NCI-H1930 (cell line): Measurements from ENCODE around the gene LRRC52.

Experiments used
- DNase-seq, 2 experiments: peaks; one replicate each; lab custom pipeline; 2025; lab: John Stamatoyannopoulos, UW

The LRRC52 gene

GRCh38 chr1:165543532-165544438 lies at the start of gene LRRC52:
Gene LRRC52 (plus strand): TSS chr1:165544000. CDS start chr1:165544297, 297 bp downstream.
- DNase-seq: no peak

GRCh38 chr1:165494949-165495857 lies 48.6 kb upstream of the LRRC52 start:
- no peak for DNase-seq

GRCh38 chr1:165495858-165496205 lies 48.0 kb upstream of the LRRC52 start:
- DNase-seq: no peak

GRCh38 chr1:165496501-165496900 lies 47.3 kb upstream of the LRRC52 start:
- DNase-seq: no peak

GRCh38 chr1:165497069-165498013 lies 46.5 kb upstream of the LRRC52 start:
- DNase-seq: no peak

- DNase-seq: no peak
Measured at GRCh38 chr1:165501330-165501969, 42.4 kb upstream of the LRRC52 start.

- DNase-seq: no peak
Measured at GRCh38 chr1:165501970-165502348, 41.8 kb upstream of the LRRC52 start.

- no peak for DNase-seq
Measured at GRCh38 chr1:165507570-165507969, 36.2 kb upstream of the LRRC52 start.

- DNase-seq: no peak
Measured at GRCh38 chr1:165508291-165508690, 35.5 kb upstream of the LRRC52 start.

GRCh38 chr1:165512816-165513215 lies 31.0 kb upstream of the LRRC52 start:
- no peak for DNase-seq

GRCh38 chr1:165516469-165516868 lies 27.3 kb upstream of the LRRC52 start:
- DNase-seq: no peak

- no peak for DNase-seq
Measured at GRCh38 chr1:165520646-165521045, 23.2 kb upstream of the LRRC52 start.

- DNase-seq: no peak
Measured at GRCh38 chr1:165524639-165525285, 19.0 kb upstream of the LRRC52 start.

- DNase-seq: no peak
Measured at GRCh38 chr1:165525708-165526107, 18.1 kb upstream of the LRRC52 start.

GRCh38 chr1:165527251-165528007 lies 16.4 kb upstream of the LRRC52 start:
- no peak for DNase-seq

- DNase-seq: no peak
Measured at GRCh38 chr1:165531021-165531420, 12.8 kb upstream of the LRRC52 start.

- no peak for DNase-seq
Measured at GRCh38 chr1:165532053-165532452, 11.7 kb upstream of the LRRC52 start.

- no peak for DNase-seq
Measured at GRCh38 chr1:165533254-165533653, 10.5 kb upstream of the LRRC52 start.

GRCh38 chr1:165536016-165536415 lies 7.8 kb upstream of the LRRC52 start:
- DNase-seq: no peak
